H1 (cell line): ENCODE data around the gene NF1. TPM values are rescaled to one million over a fixed set of nuclear protein-coding genes. Genes with fewer than 3 reads are reported as not detected.

Experiments
- CTCF ChIA-PET: fragments of 300-600 bp; sonication (Branson Sonifier 250); formaldehyde crosslinking; loops from one replicate; lab custom pipeline; 2021; ENCODE audit not compliant: partially characterized antibody; lab: Charles Lee
- POLR2A ChIA-PET: fragments of 300-600 bp; sonication (Branson Sonifier 250); formaldehyde crosslinking; loops from one replicate; lab custom pipeline; 2021; ENCODE audit warnings: inconsistent platforms; ENCODE audit not compliant: partially characterized antibody; lab: Charles Lee
- DNase-seq, 2 experiments: peaks; one replicate each; pipeline versions ENCODE4 v3.0.0 to v3.0.0-alpha.2; 2010 to 2022; ENCODE audit warnings: low spot score in 2 of 2, low read depth in 1 of 2, mixed read lengths in 1 of 2
- FAIRE-seq: peaks from 2 replicates; lab custom pipeline; 2011; peaks lifted over from hg19 to GRCh38; lab: Jason Lieb, UNC
- H2AFZ ChIP-seq: 2 replicates; pipeline ENCODE4 v1.8.1; 2012; ENCODE audit warnings: low read length, inconsistent platforms
- H2AK5ac ChIP-seq: 2 replicates; pipeline ENCODE4 v1.6.1; 2013; ENCODE audit warnings: low read depth, low read length
- H2BK120ac ChIP-seq: replicated peaks from 2 replicates; pipeline ENCODE3; 2013; ENCODE audit warnings: low read depth, low read length, inconsistent platforms
- H2BK12ac ChIP-seq: 2 replicates; pipeline ENCODE4 v1.6.1; 2013; ENCODE audit warnings: low read depth, low read length
- H2BK15ac ChIP-seq: 2 replicates; pipeline ENCODE4 v1.6.1; 2013; ENCODE audit warnings: low read length
- H2BK20ac ChIP-seq: 2 replicates; pipeline ENCODE4 v1.6.1; 2013; ENCODE audit warnings: low read length
- H2BK5ac ChIP-seq: 2 replicates; pipeline ENCODE4 v1.6.1; 2013; ENCODE audit warnings: low read depth, low read length
- H3K14ac ChIP-seq: 2 replicates; pipeline ENCODE4 v1.6.1; 2013; ENCODE audit warnings: inconsistent platforms; ENCODE audit not compliant: insufficient read length
- H3K18ac ChIP-seq: 2 replicates; pipeline ENCODE4 v1.6.1; 2013; ENCODE audit warnings: low read length; ENCODE audit errors: extremely low read depth
- H3K23ac ChIP-seq: 2 replicates; pipeline ENCODE4 v1.6.1; 2013; ENCODE audit warnings: inconsistent platforms; ENCODE audit not compliant: insufficient read length
- H3K23me2 ChIP-seq: 2 replicates; pipeline ENCODE4 v1.6.1; 2013; ENCODE audit warnings: low read depth, low read length
- H3K27ac ChIP-seq: 2 replicates; pipeline ENCODE4 v1.6.1; 2011; ENCODE audit warnings: low read depth, low read length, inconsistent platforms
- H3K27me3 ChIP-seq, 4 experiments: replicated peaks in 1 of 4; 1 replicate in 1 of 4; 2 replicates in 3 of 4; pipeline versions ENCODE4 v1.6.1 to v1.8.1; 2011 to 2013; ENCODE audit warnings: low read length in 3 of 4, mild to moderate bottlenecking in 3 of 4, inconsistent platforms in 2 of 4, mixed read lengths in 2 of 4, moderate library complexity in 1 of 4; ENCODE audit not compliant: control insufficient read depth in 3 of 4, insufficient read depth in 3 of 4; ENCODE audit errors: extremely low read depth in 1 of 4
- H3K36me3 ChIP-seq, 4 experiments: 2 replicates each; pipeline versions ENCODE4 v1.6.1 to v1.8.1; 2011 to 2013; ENCODE audit warnings: mild to moderate bottlenecking in 4 of 4, low read length in 3 of 4, moderate library complexity in 2 of 4, control low read depth in 1 of 4, inconsistent platforms in 1 of 4; ENCODE audit not compliant: insufficient read depth in 4 of 4, control insufficient read depth in 2 of 4
- H3K4ac ChIP-seq: replicated peaks from 2 replicates; pipeline ENCODE3; 2013; ENCODE audit warnings: low read length, low read depth, mixed read lengths, inconsistent platforms; ENCODE audit not compliant: insufficient read length
- H3K4me1 ChIP-seq, 4 experiments: replicated peaks in 1 of 4; 1 replicate in 1 of 4; 2 replicates in 3 of 4; pipeline versions ENCODE4 v1.6.1 to v1.8.1; 2011 to 2013; ENCODE audit warnings: low read length in 3 of 4, inconsistent platforms in 2 of 4, mixed read lengths in 1 of 4; ENCODE audit not compliant: insufficient read depth in 4 of 4, control insufficient read depth in 3 of 4
- H3K4me2 ChIP-seq, 2 experiments: 2 replicates each; pipeline versions ENCODE4 v1.6.1 to v1.8.1; 2011 to 2013; ENCODE audit warnings: low read depth in 2 of 2, low read length in 2 of 2, control low read depth in 1 of 2, inconsistent platforms in 1 of 2, mild to moderate bottlenecking in 1 of 2; ENCODE audit not compliant: insufficient read depth in 1 of 2
- H3K4me3 ChIP-seq, 4 experiments: fragments of 200-600, 300-600 bp in 1 of 4; sonication (generic), shearing (Covaris generic), sonication (Bioruptor Twin) in 1 of 4; 2 replicates each; pipeline versions ENCODE4 v1.5.1 to v1.8.1; 2011 to 2016; ENCODE audit warnings: low read length in 4 of 4, low read depth in 3 of 4, control low read depth in 2 of 4, inconsistent platforms in 2 of 4, mild to moderate bottlenecking in 2 of 4, mixed read lengths in 1 of 4, moderate library complexity in 1 of 4; ENCODE audit not compliant: insufficient read depth in 2 of 4; ENCODE audit errors: extremely low read depth in 1 of 4
- H3K56ac ChIP-seq: replicated peaks from 2 replicates; pipeline ENCODE3; 2013; ENCODE audit warnings: low read depth, mild to moderate bottlenecking, mixed read lengths, low read length, inconsistent platforms; ENCODE audit not compliant: insufficient read length
- H3K79me1 ChIP-seq: 2 replicates; pipeline ENCODE4 v1.6.1; 2013; ENCODE audit warnings: low read depth, low read length, control low read depth
- H3K79me2 ChIP-seq, 2 experiments: 2 replicates each; pipeline versions ENCODE4 v1.6.1 to v1.8.1; 2012 to 2013; ENCODE audit warnings: low read length in 2 of 2, mild to moderate bottlenecking in 2 of 2, inconsistent platforms in 1 of 2; ENCODE audit not compliant: insufficient read depth in 2 of 2, control insufficient read depth in 1 of 2
- H3K9ac ChIP-seq, 4 experiments: replicated peaks in 1 of 4; 1 replicate in 1 of 4; 2 replicates in 3 of 4; pipeline versions ENCODE4 v1.6.1 to v1.8.1; 2011 to 2013; ENCODE audit warnings: low read depth in 3 of 4, low read length in 3 of 4, control low read depth in 2 of 4, mild to moderate bottlenecking in 2 of 4, moderate library complexity in 2 of 4, inconsistent platforms in 1 of 4; ENCODE audit errors: extremely low read depth in 1 of 4
- H3K9me3 ChIP-seq, 2 experiments: 2 replicates each; pipeline versions ENCODE4 v1.6.1 to v1.8.1; 2012 to 2013; ENCODE audit warnings: mild to moderate bottlenecking in 2 of 2, moderate library complexity in 2 of 2, control low read depth in 1 of 2, inconsistent platforms in 1 of 2, low read depth in 1 of 2, low read length in 1 of 2, mixed read lengths in 1 of 2; ENCODE audit not compliant: insufficient read depth in 2 of 2
- H4K20me1 ChIP-seq, 2 experiments: replicated peaks in 1 of 2; 2 replicates each; pipeline versions ENCODE3 to v1.8.1; 2011 to 2013; ENCODE audit warnings: inconsistent platforms in 2 of 2, low read length in 2 of 2, mild to moderate bottlenecking in 1 of 2; ENCODE audit not compliant: insufficient read depth in 2 of 2, control insufficient read depth in 1 of 2
- H4K5ac ChIP-seq: 2 replicates; pipeline ENCODE4 v1.6.1; 2013; ENCODE audit warnings: low read length, low read depth, mixed read lengths, inconsistent platforms; ENCODE audit not compliant: insufficient read length
- H4K8ac ChIP-seq: 2 replicates; pipeline ENCODE4 v1.8.0; 2013; ENCODE audit warnings: mild to moderate bottlenecking, moderate library complexity, low read length, inconsistent platforms; ENCODE audit not compliant: insufficient read depth; ENCODE audit errors: extremely low read depth
- H4K91ac ChIP-seq: replicated peaks from 2 replicates; pipeline ENCODE3; 2013; ENCODE audit warnings: low read length, mixed read lengths, inconsistent platforms; ENCODE audit not compliant: insufficient read length
- RAD21 ChIP-seq, 2 experiments: IDR thresholded peaks in 1 of 2; conservative IDR thresholded peaks in 1 of 2; 2 replicates each; pipeline ENCODE4 v1.6.1; 2011; ENCODE audit warnings: low read depth in 2 of 2, low read length in 2 of 2, improper control_type of control experiment in 1 of 2, inconsistent platforms in 1 of 2, mild to moderate bottlenecking in 1 of 2, moderate library complexity in 1 of 2
- SP2 ChIP-seq: IDR thresholded peaks from 2 replicates; pipeline ENCODE4 v1.6.1; 2012; ENCODE audit warnings: mild to moderate bottlenecking, low read length, inconsistent platforms
- TBP ChIP-seq: IDR thresholded peaks from 2 replicates; pipeline ENCODE4 v1.6.1; 2011; ENCODE audit warnings: low read depth, low read length, improper control_type of control experiment
- polyA plus RNA-seq, 7 experiments: library from polyadenylated mRNA; depleted of rRNA in 3 of 7; stranded (reverse) in 5 of 7; unstranded in 2 of 7; fragments of >200 nt in 5 of 7; fragments of 200-250 nt in 2 of 7; gene quantifications; 1 replicate in 5 of 7; 2 replicates in 1 of 7; 4 replicates in 1 of 7; pipeline versions ENCODE4 v1.2.1 to v1.2.3, GENCODE V29; 2011 to 2013; ENCODE audit warnings: missing spikeins in 2 of 7, mixed read lengths in 2 of 7
- total RNA-seq: library from RNA; stranded (reverse); fragmentation: NEBNext Ultra II Directional; extraction: Animal tissue kit (Norgen Biotek cat#: 25700); gene quantifications from 2 replicates; pipeline ENCODE4 v1.2.1, GENCODE V29; 2021

NF1 gene
- total and polyA plus RNA-seq, 2 of the 8 experiments (the other 6 are each of a cell fraction or from before 2014, with no cell fraction given): 19.3 to 29.6 TPM

GRCh38 chr17:31323551-31323950, 228.8 kb downstream of the NF1 start:
- H3K27ac ChIP-seq: no peak overlapping the region
- CTCF ChIA-PET: interaction anchor here (0.6 kb wide), 1 partner anchor 37 kb away, joined by 3 read pairs; no protein-coding TSS in a partner anchor
- no peak overlapping the region for H3K4ac ChIP-seq
- H3K56ac ChIP-seq: no peak overlapping the region
- no peak overlapping the region for H2BK5ac ChIP-seq
- no peak for DNase-seq
- H3K23me2 ChIP-seq: no peaks in the 10 kb centered on the region
- H2AFZ ChIP-seq: no peak overlapping the region
- no peak overlapping the region for H2AK5ac ChIP-seq
- no peaks in the 10 kb centered on the region for H3K27me3 ChIP-seq
- no peaks in the 10 kb centered on the region for H3K4me1 ChIP-seq
- H2BK15ac ChIP-seq: no peak overlapping the region
- no peak overlapping the region for H2BK12ac ChIP-seq
- no peak overlapping the region for H4K91ac ChIP-seq
- peaks cover 2 to 10% (median 3%) of the 10 kb centered on the region in 4 experiments; a peak in 4 of 8 replicates for H3K36me3 ChIP-seq
- no peaks in the 10 kb centered on the region for H3K79me1 ChIP-seq
- no peak overlapping the region for H3K23ac ChIP-seq
- no peak overlapping the region for H3K14ac ChIP-seq
- no peaks in the 10 kb centered on the region for H3K9me3 ChIP-seq
- H2BK20ac ChIP-seq: no peak overlapping the region
- H3K18ac ChIP-seq: no peak overlapping the region
- FAIRE-seq: no peak
- H4K8ac ChIP-seq: no peak overlapping the region
- TF ChIP-seq RAD21 (IDR thresholded peaks at IDR 0.05 in 1 of 2, conservative IDR thresholded peaks at IDR 0.05 in 1 of 2; ENCODE audit: low read depth in 2 of 2, low read length in 2 of 2) (no peak), SP2 (no peak), TBP (no peak)
- H3K4me3 ChIP-seq: no peak overlapping the region
- POLR2A ChIA-PET: no interaction called here
- H3K79me2 ChIP-seq: no peaks in the 10 kb centered on the region
- no peak overlapping the region for H3K9ac ChIP-seq
- no peak overlapping the region for H2BK120ac ChIP-seq
- H3K4me2 ChIP-seq: no peak overlapping the region
- no peak overlapping the region for H4K5ac ChIP-seq
- H4K20me1 ChIP-seq: no peaks in the 10 kb centered on the region
